ENCODE measurements around the gene SSU72. TPM values are rescaled to one million over a fixed set of nuclear protein-coding genes. Genes with fewer than 3 reads are reported as not detected.

SSU72 gene
- polyA plus RNA-seq, 1 donor from 2014 or later, result 56.2 TPM

- H4K20me1 ChIP-seq (ENCODE audit: insufficient read depth), result no peaks in the 10 kb centered on the region
- H3K9me3 ChIP-seq (ENCODE audit: low read length), result no peaks in the 10 kb centered on the region
- no peak overlapping the region for H2AFZ ChIP-seq (ENCODE audit: low read depth, low read length)
- no peak overlapping the region for H3K9ac ChIP-seq (ENCODE audit: low read length)
- H3K79me2 ChIP-seq (replicated peaks; ENCODE audit: insufficient read depth, low read length), result no peaks in the 10 kb centered on the region
- H3K27ac ChIP-seq (ENCODE audit: low read length), result no peak overlapping the region
- no peaks in the 10 kb centered on the region for H3F3A ChIP-seq (ENCODE audit: insufficient read depth, low read length, poor library complexity, severe bottlenecking)
- no peaks in the 10 kb centered on the region for H3K27me3 ChIP-seq (ENCODE audit: insufficient read depth, low read depth, low read length)
- H3K4me3 ChIP-seq (ENCODE audit: low read length), result no peak overlapping the region
- H3K4me2 ChIP-seq (ENCODE audit: low read length), result no peak overlapping the region
- H3K9me2 ChIP-seq (ENCODE audit: insufficient read depth, low read length), result no peaks in the 10 kb centered on the region
- TF ChIP-seq POLR2AphosphoS5 (IDR thresholded peaks at IDR 0.05), result no peak
- TF ChIP-seq, protein P1, sequence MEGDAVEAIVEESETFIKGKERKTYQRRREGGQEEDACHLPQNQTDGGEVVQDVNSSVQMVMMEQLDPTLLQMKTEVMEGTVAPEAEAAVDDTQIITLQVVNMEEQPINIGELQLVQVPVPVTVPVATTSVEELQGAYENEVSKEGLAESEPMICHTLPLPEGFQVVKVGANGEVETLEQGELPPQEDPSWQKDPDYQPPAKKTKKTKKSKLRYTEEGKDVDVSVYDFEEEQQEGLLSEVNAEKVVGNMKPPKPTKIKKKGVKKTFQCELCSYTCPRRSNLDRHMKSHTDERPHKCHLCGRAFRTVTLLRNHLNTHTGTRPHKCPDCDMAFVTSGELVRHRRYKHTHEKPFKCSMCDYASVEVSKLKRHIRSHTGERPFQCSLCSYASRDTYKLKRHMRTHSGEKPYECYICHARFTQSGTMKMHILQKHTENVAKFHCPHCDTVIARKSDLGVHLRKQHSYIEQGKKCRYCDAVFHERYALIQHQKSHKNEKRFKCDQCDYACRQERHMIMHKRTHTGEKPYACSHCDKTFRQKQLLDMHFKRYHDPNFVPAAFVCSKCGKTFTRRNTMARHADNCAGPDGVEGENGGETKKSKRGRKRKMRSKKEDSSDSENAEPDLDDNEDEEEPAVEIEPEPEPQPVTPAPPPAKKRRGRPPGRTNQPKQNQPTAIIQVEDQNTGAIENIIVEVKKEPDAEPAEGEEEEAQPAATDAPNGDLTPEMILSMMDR (IDR thresholded peaks at IDR 0.05; ENCODE audit: poor library complexity, severe bottlenecking), result no peak
- TF ChIP-seq SMC3 (conservative IDR thresholded peaks at IDR 0.05; ENCODE audit: poor library complexity), result no peak
- TF ChIP-seq, protein P2, sequence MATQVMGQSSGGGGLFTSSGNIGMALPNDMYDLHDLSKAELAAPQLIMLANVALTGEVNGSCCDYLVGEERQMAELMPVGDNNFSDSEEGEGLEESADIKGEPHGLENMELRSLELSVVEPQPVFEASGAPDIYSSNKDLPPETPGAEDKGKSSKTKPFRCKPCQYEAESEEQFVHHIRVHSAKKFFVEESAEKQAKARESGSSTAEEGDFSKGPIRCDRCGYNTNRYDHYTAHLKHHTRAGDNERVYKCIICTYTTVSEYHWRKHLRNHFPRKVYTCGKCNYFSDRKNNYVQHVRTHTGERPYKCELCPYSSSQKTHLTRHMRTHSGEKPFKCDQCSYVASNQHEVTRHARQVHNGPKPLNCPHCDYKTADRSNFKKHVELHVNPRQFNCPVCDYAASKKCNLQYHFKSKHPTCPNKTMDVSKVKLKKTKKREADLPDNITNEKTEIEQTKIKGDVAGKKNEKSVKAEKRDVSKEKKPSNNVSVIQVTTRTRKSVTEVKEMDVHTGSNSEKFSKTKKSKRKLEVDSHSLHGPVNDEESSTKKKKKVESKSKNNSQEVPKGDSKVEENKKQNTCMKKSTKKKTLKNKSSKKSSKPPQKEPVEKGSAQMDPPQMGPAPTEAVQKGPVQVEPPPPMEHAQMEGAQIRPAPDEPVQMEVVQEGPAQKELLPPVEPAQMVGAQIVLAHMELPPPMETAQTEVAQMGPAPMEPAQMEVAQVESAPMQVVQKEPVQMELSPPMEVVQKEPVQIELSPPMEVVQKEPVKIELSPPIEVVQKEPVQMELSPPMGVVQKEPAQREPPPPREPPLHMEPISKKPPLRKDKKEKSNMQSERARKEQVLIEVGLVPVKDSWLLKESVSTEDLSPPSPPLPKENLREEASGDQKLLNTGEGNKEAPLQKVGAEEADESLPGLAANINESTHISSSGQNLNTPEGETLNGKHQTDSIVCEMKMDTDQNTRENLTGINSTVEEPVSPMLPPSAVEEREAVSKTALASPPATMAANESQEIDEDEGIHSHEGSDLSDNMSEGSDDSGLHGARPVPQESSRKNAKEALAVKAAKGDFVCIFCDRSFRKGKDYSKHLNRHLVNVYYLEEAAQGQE (IDR thresholded peaks at IDR 0.05; ENCODE audit: borderline replicate concordance), result no peak
- no peak for TF ChIP-seq TAF1 (IDR thresholded peaks at IDR 0.05; ENCODE audit: low read depth)
- no peak for TF ChIP-seq MXI1 (conservative IDR thresholded peaks at IDR 0.05; ENCODE audit: poor library complexity, severe bottlenecking)
- no peak for TF ChIP-seq RAD21 (conservative IDR thresholded peaks at IDR 0.05)
- TF ChIP-seq EZH2 (IDR thresholded peaks at IDR 0.05; ENCODE audit: borderline replicate concordance, insufficient read depth, low read length, poor library complexity, severe bottlenecking), result no peak
- no peak for TF ChIP-seq EP300 (conservative IDR thresholded peaks at IDR 0.05; ENCODE audit: poor library complexity, severe bottlenecking)
- peaks cover 5% of the 10 kb centered on the region for H3K36me3 ChIP-seq (ENCODE audit: insufficient read depth, low read length)
These were observed 36.9 kb downstream of the SSU72 start for GRCh38 chr1:1537626-1538250.

- Histone ChIP-seq H2AFZ (ENCODE audit: low read depth, low read length) (no peak overlapping the region), H3F3A (ENCODE audit: insufficient read depth, low read length, poor library complexity, severe bottlenecking) (no peaks in the 10 kb centered on the region), H3K4me2 (ENCODE audit: low read length) (no peak overlapping the region), H4K20me1 (ENCODE audit: insufficient read depth) (no peaks in the 10 kb centered on the region), H3K36me3 (ENCODE audit: insufficient read depth, low read length) (peaks cover 5% of the 10 kb centered on the region), H3K79me2 (replicated peaks; ENCODE audit: insufficient read depth, low read length) (no peaks in the 10 kb centered on the region), H3K4me3 (ENCODE audit: low read length) (no peak overlapping the region), H3K27ac (ENCODE audit: low read length) (no peak overlapping the region), H3K9me3 (ENCODE audit: low read length) (no peaks in the 10 kb centered on the region), H3K27me3 (ENCODE audit: insufficient read depth, low read depth, low read length) (no peaks in the 10 kb centered on the region), H3K9ac (ENCODE audit: low read length) (no peak overlapping the region), H3K9me2 (ENCODE audit: insufficient read depth, low read length) (no peaks in the 10 kb centered on the region)
- TF ChIP-seq POLR2AphosphoS5 (IDR thresholded peaks at IDR 0.05) (no peak), SMC3 (conservative IDR thresholded peaks at IDR 0.05; ENCODE audit: poor library complexity) (no peak), EP300 (conservative IDR thresholded peaks at IDR 0.05; ENCODE audit: poor library complexity, severe bottlenecking) (no peak), TAF1 (IDR thresholded peaks at IDR 0.05; ENCODE audit: low read depth) (no peak), MXI1 (conservative IDR thresholded peaks at IDR 0.05; ENCODE audit: poor library complexity, severe bottlenecking) (no peak), EZH2 (IDR thresholded peaks at IDR 0.05; ENCODE audit: borderline replicate concordance, insufficient read depth, low read length, poor library complexity, severe bottlenecking) (no peak), RAD21 (conservative IDR thresholded peaks at IDR 0.05) (no peak)
- TF ChIP-seq, protein P2 (IDR thresholded peaks at IDR 0.05; ENCODE audit: borderline replicate concordance), result no peak
- TF ChIP-seq, protein P1 (IDR thresholded peaks at IDR 0.05; ENCODE audit: poor library complexity, severe bottlenecking), result no peak
These were observed 37.6 kb downstream of the SSU72 start for GRCh38 chr1:1536938-1537546.

Data from neural cell (in vitro differentiated cells).